Kidney (tissue), 14 donors: ENCODE results near the gene PRKAR1A. TPM values are rescaled to one million over a fixed set of nuclear protein-coding genes. Genes with fewer than 3 reads are reported as not detected.

Experiments
- DNase-seq, 5 donors: peaks; one replicate each; pipeline ENCODE4 v3.0.0-alpha.2; 2013 to 2020
- FAIRE-seq: peaks from 2 replicates; lab custom pipeline; 2012; peaks lifted over from hg19 to GRCh38; lab: Jason Lieb, UNC
- H3K27ac ChIP-seq, 2 donors: one replicate each; pipeline ENCODE4 v1.7.0; 2013; ENCODE audit warnings: low read depth in 2 of 2, low read length in 2 of 2, inconsistent platforms in 1 of 2
- H3K27me3 ChIP-seq: one replicate; pipeline ENCODE4 v1.7.1; 2013; ENCODE audit warnings: low read length, inconsistent platforms; ENCODE audit not compliant: control insufficient read depth, insufficient read depth
- H3K36me3 ChIP-seq, 3 donors: one replicate each; pipeline versions ENCODE4 v1.7.0 to v1.7.1; 2013; ENCODE audit warnings: low read length in 3 of 3, control low read depth in 1 of 3, inconsistent platforms in 1 of 3; ENCODE audit not compliant: insufficient read depth in 3 of 3, control insufficient read depth in 2 of 3
- H3K4me1 ChIP-seq, 3 donors: one replicate each; pipeline versions ENCODE4 v1.7.0 to v1.7.1; 2013; ENCODE audit warnings: low read length in 3 of 3, inconsistent platforms in 1 of 3, low read depth in 1 of 3; ENCODE audit not compliant: control insufficient read depth in 2 of 3, insufficient read depth in 2 of 3
- H3K4me3 ChIP-seq, 3 donors: one replicate each; pipeline versions ENCODE4 v1.7.0 to v1.8.1; 2013; ENCODE audit warnings: low read length in 3 of 3, control low read depth in 1 of 3, inconsistent platforms in 1 of 3
- H3K9ac ChIP-seq, 3 donors: one replicate each; pipeline versions ENCODE4 v1.7.0 to v1.7.1; 2013; ENCODE audit warnings: low read length in 3 of 3, control low read depth in 1 of 3, inconsistent platforms in 1 of 3
- H3K9me3 ChIP-seq, 3 donors: one replicate each; pipeline versions ENCODE4 v1.7.0 to v1.7.1; 2013; ENCODE audit warnings: low read length in 3 of 3, control low read depth in 1 of 3, inconsistent platforms in 1 of 3; ENCODE audit not compliant: control insufficient read depth in 2 of 3, insufficient read depth in 1 of 3
- intact Hi-C: fragments of 100-400 bp; cut with DNase I; formaldehyde crosslinking; loops from one replicate; pipeline ENCODE4 v1.11.1; 2022
- polyA plus RNA-seq: library from polyadenylated mRNA; stranded (reverse); fragments of 350-450 nt; fragmentation: Illumina TruSeq; extraction: RNeasy Lipid Tissue Mini Kit (QIAGEN cat#74804); gene quantifications from one replicate; pipeline ENCODE4 v1.2.3, GENCODE V29; 2014; ENCODE audit warnings: low read depth, low replicate concordance; ENCODE audit not compliant: insufficient read depth
- total RNA-seq: library from RNA; stranded (reverse); fragmentation: NEBNext Ultra II Directional; extraction: Animal tissue kit (Norgen Biotek cat#: 25700); gene quantifications from one replicate; pipeline ENCODE4 v1.2.1, GENCODE V29; 2021
- TF ChIP-seq, protein P1 (sequence below): IDR thresholded peaks from 3 replicates; pipeline ENCODE4 v1.5.1; 2012; ENCODE audit warnings: mild to moderate bottlenecking, moderate library complexity, borderline replicate concordance; ENCODE audit not compliant: insufficient read depth; ENCODE audit errors: extremely low read depth
- donor health status: control.
- donor health status: control.
- donor health status: control.
- donor health status: control.
- donor health status: control.
- donor health status: DM: yes; HTN: yes; CAD: no.
- donor health status: Normal renal cell carcinoma (clear cell type).

PRKAR1A gene
- total and polyA plus RNA-seq, 2 donors from 2014 or later: 92.3 to 340 TPM

DNA sequence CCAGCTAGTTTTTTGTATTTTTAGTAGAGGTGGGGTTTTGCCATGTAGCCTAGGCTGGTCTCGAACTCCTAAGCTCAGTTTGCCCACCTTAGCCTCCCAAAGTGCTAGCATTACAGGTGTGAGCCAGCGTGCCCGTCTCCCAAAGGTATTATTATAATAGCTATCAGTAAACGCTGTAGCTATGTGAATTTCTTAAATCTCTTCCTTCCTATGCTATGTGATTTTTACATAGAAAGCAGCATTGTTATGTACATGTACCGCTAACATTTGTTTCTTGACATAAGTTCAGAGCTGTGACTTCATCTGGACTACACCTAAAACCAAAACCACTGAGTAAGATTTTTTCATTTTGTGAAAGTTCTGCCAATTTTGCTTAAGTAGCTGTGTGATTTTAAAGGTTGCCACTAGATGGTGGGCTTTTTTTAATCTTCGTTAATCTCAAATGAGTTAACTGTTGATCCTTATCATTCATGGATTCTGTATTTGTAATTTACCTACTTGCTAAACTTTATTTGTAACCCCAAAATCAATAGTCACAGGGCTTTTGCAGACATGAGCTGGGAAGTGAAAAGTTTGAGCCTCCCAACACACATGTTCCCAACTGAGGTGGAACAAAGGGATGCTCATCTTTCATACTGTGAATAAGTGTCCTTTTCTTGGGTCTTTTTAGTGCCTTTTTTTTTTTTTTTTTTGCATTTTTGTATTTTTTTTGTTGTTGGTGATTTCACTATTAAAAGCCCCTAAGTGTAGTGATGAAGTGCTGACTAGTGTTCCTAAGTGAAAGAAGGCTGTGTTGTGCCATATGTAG, 21.9 kb downstream of the PRKAR1A start:
- no peak overlapping the region for H3K9ac ChIP-seq
- FAIRE-seq (no peak), DNase-seq (peak in 2 of 5 donors; percentile 31 to 32)
- intact Hi-C loops: loop anchor here (10.0 kb wide), 1 partner anchor 81 kb away; no protein-coding TSS in a partner anchor
- H3K27me3 ChIP-seq: no peaks in the 10 kb centered on the region
- H3K4me3 ChIP-seq: no peak overlapping the region
- no peaks in the 10 kb centered on the region for H3K4me1 ChIP-seq
- H3K27ac ChIP-seq: no peak overlapping the region
- peaks cover 17 to 43% (median 24%) of the 10 kb centered on the region in 3 donors for H3K36me3 ChIP-seq
- TF ChIP-seq, protein P1, sequence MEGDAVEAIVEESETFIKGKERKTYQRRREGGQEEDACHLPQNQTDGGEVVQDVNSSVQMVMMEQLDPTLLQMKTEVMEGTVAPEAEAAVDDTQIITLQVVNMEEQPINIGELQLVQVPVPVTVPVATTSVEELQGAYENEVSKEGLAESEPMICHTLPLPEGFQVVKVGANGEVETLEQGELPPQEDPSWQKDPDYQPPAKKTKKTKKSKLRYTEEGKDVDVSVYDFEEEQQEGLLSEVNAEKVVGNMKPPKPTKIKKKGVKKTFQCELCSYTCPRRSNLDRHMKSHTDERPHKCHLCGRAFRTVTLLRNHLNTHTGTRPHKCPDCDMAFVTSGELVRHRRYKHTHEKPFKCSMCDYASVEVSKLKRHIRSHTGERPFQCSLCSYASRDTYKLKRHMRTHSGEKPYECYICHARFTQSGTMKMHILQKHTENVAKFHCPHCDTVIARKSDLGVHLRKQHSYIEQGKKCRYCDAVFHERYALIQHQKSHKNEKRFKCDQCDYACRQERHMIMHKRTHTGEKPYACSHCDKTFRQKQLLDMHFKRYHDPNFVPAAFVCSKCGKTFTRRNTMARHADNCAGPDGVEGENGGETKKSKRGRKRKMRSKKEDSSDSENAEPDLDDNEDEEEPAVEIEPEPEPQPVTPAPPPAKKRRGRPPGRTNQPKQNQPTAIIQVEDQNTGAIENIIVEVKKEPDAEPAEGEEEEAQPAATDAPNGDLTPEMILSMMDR: peak; percentile 44
- H3K9me3 ChIP-seq: no peaks in the 10 kb centered on the region

DNA sequence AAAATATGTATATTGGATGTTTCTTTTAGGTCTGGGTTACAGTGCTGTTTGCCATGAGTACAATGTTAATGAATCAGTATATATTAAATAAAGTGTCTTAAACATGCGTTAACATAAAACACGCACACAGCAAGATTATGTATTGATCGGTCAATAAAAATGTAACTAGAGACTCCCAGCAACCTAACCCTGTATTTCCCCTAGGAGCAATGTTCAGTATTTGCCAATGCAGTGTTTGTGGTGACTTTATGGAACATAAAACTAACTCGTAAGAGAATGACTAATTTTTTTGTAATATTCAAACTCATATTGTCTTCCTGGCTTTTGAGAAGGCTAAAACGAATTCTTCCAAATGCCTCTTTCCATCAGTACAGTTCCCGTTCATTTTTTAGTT, 22.5 kb downstream of the PRKAR1A start:
- Histone ChIP-seq H3K27ac (no peak overlapping the region), H3K36me3 (peaks cover 17 to 38% (median 23%) of the 10 kb centered on the region in 3 donors), H3K4me3 (no peak overlapping the region), H3K4me1 (no peaks in the 10 kb centered on the region), H3K9ac (no peak overlapping the region), H3K27me3 (no peaks in the 10 kb centered on the region), H3K9me3 (no peaks in the 10 kb centered on the region)
- no peak for DNase-seq
- TF ChIP-seq, protein P1: no peak
- no peak for FAIRE-seq
- intact Hi-C loops: loop anchor here (10.0 kb wide), 1 partner anchor 80 kb away; no protein-coding TSS in a partner anchor

DNA sequence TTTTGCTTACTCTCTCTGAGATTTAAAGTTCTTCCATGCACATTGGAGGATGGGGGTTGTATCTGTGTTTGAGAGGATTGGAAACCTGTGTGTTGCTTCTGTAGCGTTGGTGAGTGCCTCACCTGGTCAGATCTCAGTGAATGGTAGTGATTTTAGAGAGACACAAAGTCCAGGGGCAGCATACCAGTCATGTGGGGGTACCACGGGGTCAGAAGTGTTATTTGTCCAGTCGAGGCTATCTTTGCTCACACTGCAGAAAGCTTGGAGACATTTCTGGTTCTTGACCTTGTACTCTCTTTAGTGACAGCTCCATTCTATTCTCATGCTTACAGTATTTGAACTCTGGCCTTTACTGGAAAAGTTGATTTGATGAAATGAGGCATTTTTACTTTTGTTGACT, 23.7 kb downstream of the PRKAR1A start:
- FAIRE-seq (no peak), DNase-seq (no peak)
- Histone ChIP-seq H3K4me3 (no peak overlapping the region), H3K27me3 (no peaks in the 10 kb centered on the region), H3K4me1 (no peaks in the 10 kb centered on the region), H3K36me3 (peaks cover 14 to 32% (median 20%) of the 10 kb centered on the region in 3 donors), H3K9ac (no peak overlapping the region), H3K9me3 (no peaks in the 10 kb centered on the region), H3K27ac (no peak overlapping the region)
- TF ChIP-seq, protein P1: no peak
- intact Hi-C loops: loop anchor here (10.0 kb wide), 1 partner anchor 79 kb away; no protein-coding TSS in a partner anchor
